Hepatocyte (in vitro differentiated cells): ENCODE measurements around the gene KCNG4.

Source experiments
- CTCF ChIP-seq: fragments of 200-600 bp; sonication (generic); IDR thresholded peaks from 2 replicates; pipeline ENCODE4 v1.5.1; 2016; ENCODE audit warnings: antibody characterized with exemption, mild to moderate bottlenecking; ENCODE audit not compliant: poor library complexity
- EZH2 ChIP-seq: fragments of 200-600 bp; sonication (generic); IDR thresholded peaks from 2 replicates; pipeline ENCODE4 v1.6.1; 2016; ENCODE audit warnings: antibody characterized with exemption, mild to moderate bottlenecking, borderline replicate concordance
- EZH2phosphoT487 ChIP-seq: fragments of 200-600 bp; sonication (generic); IDR thresholded peaks from one replicate; pipeline ENCODE4 v1.6.1; 2018; ENCODE audit warnings: antibody characterized with exemption, mild to moderate bottlenecking, low read depth, moderate library complexity; ENCODE audit not compliant: unreplicated experiment, severe bottlenecking

- TF ChIP-seq CTCF: no peak
- TF ChIP-seq EZH2: no peak
- TF ChIP-seq EZH2phosphoT487: no peak
Observed at GRCh38 chr16:84228256-84228838, 11.5 kb downstream of the KCNG4 start.
